Heart left ventricle (tissue), 16 donors: ENCODE measurements around the gene DYNC1I2. TPM values are rescaled to one million over a fixed set of nuclear protein-coding genes. Genes with fewer than 3 reads are reported as not detected.

Source experiments
- ATAC-seq, 4 donors: fragments of 200-7000 bp; cut with Tn5 transposase; one replicate each; pipeline ENCODE4 v1.9.1; 2020 to 2022; ENCODE audit warnings: moderate library complexity in 4 of 4, mild to moderate bottlenecking in 3 of 4, moderate number of reproducible peaks in 1 of 4
- DNase-seq, 5 donors: peaks; one replicate each; pipeline ENCODE4 v3.0.0-alpha.2; 2020
- H3K27ac ChIP-seq, 12 donors: fragments of 200-600 bp; sonication (generic) in 4 of 12; one replicate each; pipeline versions ENCODE4 v1.5.0 to v1.8.0; 2016 to 2022; ENCODE audit warnings: mild to moderate bottlenecking in 2 of 12
- H3K27me3 ChIP-seq, 9 donors: fragments of 200-600 bp; sonication (generic) in 2 of 9; one replicate each; pipeline versions ENCODE4 v1.5.1 to v1.8.0; 2016 to 2022; ENCODE audit warnings: mild to moderate bottlenecking in 3 of 9
- H3K36me3 ChIP-seq, 9 donors: fragments of 200-600 bp; sonication (generic) in 2 of 9; one replicate each; pipeline versions ENCODE4 v1.5.0 to v1.8.0; 2018 to 2022; ENCODE audit warnings: mild to moderate bottlenecking in 2 of 9
- H3K4me1 ChIP-seq, 12 donors: fragments of 200-600 bp; sonication (generic) in 4 of 12; one replicate each; pipeline versions ENCODE4 v1.5.0 to v1.8.0; 2016 to 2022; ENCODE audit warnings: mild to moderate bottlenecking in 3 of 12
- H3K4me3 ChIP-seq, 12 donors: fragments of 200-600 bp; sonication (generic) in 4 of 12; one replicate each; pipeline versions ENCODE4 v1.5.0 to v1.8.0; 2017 to 2022; ENCODE audit warnings: mild to moderate bottlenecking in 9 of 12, moderate library complexity in 4 of 12
- H3K9me3 ChIP-seq, 12 donors: fragments of 200-600 bp; sonication (generic) in 4 of 12; one replicate each; pipeline versions ENCODE4 v1.5.0 to v1.8.0; 2016 to 2022; ENCODE audit warnings: mild to moderate bottlenecking in 1 of 12
- POLR2A ChIP-seq, 2 donors: fragments of 450-650 bp; IDR thresholded peaks; one replicate each; pipeline ENCODE4 v1.6.1; 2017; ENCODE audit warnings: antibody characterized with exemption in 2 of 2, mild to moderate bottlenecking in 2 of 2, moderate library complexity in 2 of 2
- WGBS, 4 donors: extraction: QIAGEN DNeasy Blood & Tissue Kit in 2 of 4; methylation state at CpG; one replicate each; pipeline versions ENCODE4 v1.1.5 to v1.1.7; 2013 to 2018; 5-methylcytosine and 5-hydroxymethylcytosine counted together
- intact Hi-C, 10 donors: fragments of 100-400 bp; cut with DNase I; formaldehyde crosslinking; loops; one replicate each; pipeline versions ENCODE4 v1.11.1 to v1.14.2; 2022
- polyA plus RNA-seq, 2 donors: library from polyadenylated mRNA; stranded (reverse); fragments of 200-250 nt; gene quantifications; one replicate each; pipeline ENCODE4 v1.2.3, GENCODE V29; 2013
- total RNA-seq, 9 donors: library from RNA; depleted of rRNA in 2 of 9; stranded (reverse); fragments of >200 nt in 2 of 9; fragmentation: NEBNext Ultra II Directional in 3 of 9; extraction: Animal tissue kit (Norgen Biotek cat#: 25700) in 3 of 9; gene quantifications; one replicate each; pipeline versions ENCODE4 v1.1.0 to v1.2.4, GENCODE V29; 2016 to 2023
- TF ChIP-seq, protein P1 (sequence below), 12 donors: fragments of 200-600 bp; sonication (generic) in 4 of 12; IDR thresholded peaks; one replicate each; pipeline versions ENCODE4 v1.5.0 to v1.8.0; 2018 to 2022; ENCODE audit warnings: antibody characterized with exemption in 12 of 12, mild to moderate bottlenecking in 5 of 12
- donor health status: ischemic (EF 13 %, LVEDD 7.1; RV severe dilation, severe dysfunction).
- donor health status: healthy with polysubstance abuse.
- donor health status: DM: no; HTN: yes; CAD: no.
- donor health status: DM: no; HTN: no; CAD: no.
- donor health status: ischemic (EF 25% LVEDD 6.9; RV normal size, moderate dysfunction).
- donor health status: ischemic (EF 25% LVEDD 5.7; RV mildly dilated, moderate dysfunction).
- donor health status: healthy.
- donor health status: DM: yes; HTN: yes; CAD: no.
- donor health status: ischemic (EF 35%, LVEDD 5.7; RV mildly dilated, moderate dysfunction).
- donor health status: nonischemic (EF 11% LVEDD 7.7; RV severe dilation, severe dysfunction).
- donor health status: DM: yes; HTN: yes; CAD: no.
- donor health status: PGD.
- donor health status: ischemic (EF 29% LVEDD 5.4; RV normal size, mild dysfunction).
- donor health status: nonischemic (EF 23%, LVEDD 6.1; RV moderate dilation, normal function).

DYNC1I2 gene
- total and polyA plus RNA-seq, 11 donors = 51.5 to 105 (median 74.0) TPM

DNA sequence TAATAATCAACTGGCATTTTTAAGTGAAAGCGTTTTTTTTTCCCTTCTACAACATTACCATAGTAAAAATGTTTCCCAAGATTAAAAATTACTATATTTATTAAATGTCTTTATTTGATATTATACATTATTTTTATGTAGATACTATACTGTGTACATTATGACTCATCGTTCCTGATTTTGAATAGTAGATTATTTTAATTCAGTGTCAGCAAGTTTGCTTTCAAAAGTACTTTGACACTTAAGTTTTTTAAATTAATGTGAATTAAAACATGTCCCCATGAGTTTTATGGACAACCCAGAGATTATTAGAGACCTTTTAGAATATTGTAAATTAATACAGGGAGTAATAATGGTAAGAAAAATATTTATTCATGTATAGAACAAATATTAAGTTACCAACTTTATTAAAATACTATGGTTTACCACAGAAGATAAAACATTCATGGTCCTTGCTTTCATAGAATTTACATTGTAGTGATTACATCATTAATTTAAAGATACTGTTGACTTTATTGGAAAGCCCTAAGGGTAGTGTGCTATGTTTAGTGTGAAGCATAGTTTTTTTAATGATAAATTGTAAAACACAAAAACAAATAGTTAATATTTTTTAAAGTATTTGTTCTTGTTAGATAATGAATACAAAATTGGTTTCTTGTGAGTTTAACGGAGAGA lies 21.9 kb downstream of the DYNC1I2 start:
- no peak for TF ChIP-seq POLR2A (IDR thresholded peaks at IDR 0.05)
- TF ChIP-seq, protein P1, sequence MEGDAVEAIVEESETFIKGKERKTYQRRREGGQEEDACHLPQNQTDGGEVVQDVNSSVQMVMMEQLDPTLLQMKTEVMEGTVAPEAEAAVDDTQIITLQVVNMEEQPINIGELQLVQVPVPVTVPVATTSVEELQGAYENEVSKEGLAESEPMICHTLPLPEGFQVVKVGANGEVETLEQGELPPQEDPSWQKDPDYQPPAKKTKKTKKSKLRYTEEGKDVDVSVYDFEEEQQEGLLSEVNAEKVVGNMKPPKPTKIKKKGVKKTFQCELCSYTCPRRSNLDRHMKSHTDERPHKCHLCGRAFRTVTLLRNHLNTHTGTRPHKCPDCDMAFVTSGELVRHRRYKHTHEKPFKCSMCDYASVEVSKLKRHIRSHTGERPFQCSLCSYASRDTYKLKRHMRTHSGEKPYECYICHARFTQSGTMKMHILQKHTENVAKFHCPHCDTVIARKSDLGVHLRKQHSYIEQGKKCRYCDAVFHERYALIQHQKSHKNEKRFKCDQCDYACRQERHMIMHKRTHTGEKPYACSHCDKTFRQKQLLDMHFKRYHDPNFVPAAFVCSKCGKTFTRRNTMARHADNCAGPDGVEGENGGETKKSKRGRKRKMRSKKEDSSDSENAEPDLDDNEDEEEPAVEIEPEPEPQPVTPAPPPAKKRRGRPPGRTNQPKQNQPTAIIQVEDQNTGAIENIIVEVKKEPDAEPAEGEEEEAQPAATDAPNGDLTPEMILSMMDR (IDR thresholded peaks at IDR 0.05) = no peak
- Histone ChIP-seq H3K9me3 (no peaks in the 10 kb centered on the region), H3K36me3 (peaks cover 0 to 34% (median 18%) of the 10 kb centered on the region in 9 donors), H3K27me3 (no peaks in the 10 kb centered on the region), H3K4me1 (peaks cover 0 to 32% (median 11%) of the 10 kb centered on the region in 12 donors), H3K27ac (no peak overlapping the region), H3K4me3 (no peak overlapping the region)
- no peak for DNase-seq
- 82 to 91% (median 87%) methylated on average over 3 of the region's 3 CpGs for WGBS, 4 donors
- intact Hi-C loops = loop anchor here in 5 of 10 donors (5.0 to 10.0 kb wide), 4 partner anchors 134 to 756 kb away; partner anchors contain the start of gene DLX2 (in 5 of the 5)
- no peak for ATAC-seq

DNA sequence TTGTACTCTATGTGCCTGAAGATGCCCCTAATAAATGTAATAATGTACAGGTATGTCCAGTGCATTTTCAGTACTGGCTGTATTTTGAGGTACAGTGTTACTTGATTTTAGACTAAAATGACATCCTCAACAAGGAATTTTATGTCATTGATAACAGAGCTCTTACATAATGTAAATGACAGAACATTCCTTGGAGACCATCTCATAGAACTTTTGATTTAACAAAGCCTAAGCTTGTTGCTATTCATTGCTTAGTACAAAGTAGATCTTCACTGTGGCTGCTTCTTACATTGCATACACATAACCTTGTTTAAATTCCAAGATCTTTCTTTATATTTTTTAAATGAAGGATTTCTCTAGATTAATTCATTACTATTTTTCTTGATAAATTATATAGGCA lies 24.1 kb downstream of the DYNC1I2 start:
- Histone ChIP-seq H3K9me3 (no peaks in the 10 kb centered on the region), H3K27me3 (no peaks in the 10 kb centered on the region), H3K36me3 (peaks cover 0 to 48% (median 29%) of the 10 kb centered on the region in 9 donors), H3K27ac (peak overlapping the region in 1 of 12 donors; percentile 14), H3K4me1 (peaks cover 0 to 18% (median 6%) of the 10 kb centered on the region in 12 donors), H3K4me3 (no peak overlapping the region)
- no peak for TF ChIP-seq POLR2A (IDR thresholded peaks at IDR 0.05)
- TF ChIP-seq, protein P1 (IDR thresholded peaks at IDR 0.05) = no peak
- DNase-seq (no peak), ATAC-seq (no peak)
- intact Hi-C loops = no loop called here

DNA sequence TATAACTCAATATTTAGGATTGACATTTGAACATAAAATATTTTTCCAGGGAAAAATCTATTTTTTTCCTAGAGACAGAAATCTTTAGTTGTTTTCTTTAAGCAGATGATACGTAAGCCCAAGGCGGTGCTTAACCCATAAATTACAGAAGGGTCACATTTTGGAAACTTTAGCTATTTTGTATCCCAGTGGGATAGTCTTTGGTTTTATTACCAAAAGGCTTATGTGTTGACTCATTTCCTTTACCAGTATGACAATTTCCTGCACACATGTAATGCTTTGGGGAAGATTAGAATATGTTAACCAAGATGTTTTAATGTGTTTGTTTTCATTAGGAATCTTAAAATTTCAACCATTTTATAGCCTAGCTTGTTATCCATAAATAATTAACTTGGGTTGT lies 24.8 kb downstream of the DYNC1I2 start:
- 43 to 65% (median 51%) methylated on average over 2 of the region's 2 CpGs for WGBS, 4 donors
- intact Hi-C loops = no loop called here
- Histone ChIP-seq H3K27me3 (no peaks in the 10 kb centered on the region), H3K4me3 (no peak overlapping the region), H3K4me1 (peaks cover 0 to 16% (median 5%) of the 10 kb centered on the region in 12 donors), H3K9me3 (no peaks in the 10 kb centered on the region), H3K36me3 (peaks cover 0 to 54% (median 36%) of the 10 kb centered on the region in 9 donors), H3K27ac (peak overlapping the region in 1 of 12 donors; percentile 24)
- ATAC-seq (peak in 2 of 4 donors; percentile 42 to 53), DNase-seq (no peak)
- TF ChIP-seq POLR2A (IDR thresholded peaks at IDR 0.05) = no peak
- TF ChIP-seq, protein P1 (IDR thresholded peaks at IDR 0.05) = no peak

DNA sequence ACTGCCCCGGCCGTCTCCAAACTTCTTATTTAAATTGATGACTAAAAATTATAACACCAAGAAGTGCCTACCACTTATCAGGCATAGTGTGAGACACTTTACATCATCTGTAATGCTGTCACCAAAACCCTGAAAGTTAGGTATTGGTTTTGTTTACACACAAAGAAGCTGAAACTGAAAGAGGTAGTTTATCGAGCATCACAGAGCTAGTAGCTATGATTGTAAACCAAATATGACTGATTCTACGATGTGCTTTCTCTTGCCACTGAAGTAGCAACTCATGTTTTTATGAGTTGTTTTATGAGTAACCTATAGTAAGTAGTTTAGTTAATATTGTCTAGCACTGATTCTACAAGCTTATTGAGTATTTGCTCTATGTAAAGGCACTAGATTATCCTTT lies 31.5 kb downstream of the DYNC1I2 start:
- Histone ChIP-seq H3K27ac (no peak overlapping the region), H3K36me3 (peaks cover 0 to 84% (median 67%) of the 10 kb centered on the region in 9 donors), H3K9me3 (no peaks in the 10 kb centered on the region), H3K27me3 (no peaks in the 10 kb centered on the region), H3K4me1 (no peaks in the 10 kb centered on the region), H3K4me3 (no peak overlapping the region)
- intact Hi-C loops = no loop called here
- WGBS, 4 donors = 97 to 99% (median 99%) methylated on average over 4 of the region's 4 CpGs
- no peak for TF ChIP-seq POLR2A (IDR thresholded peaks at IDR 0.05)
- TF ChIP-seq, protein P1 (IDR thresholded peaks at IDR 0.05) = no peak
- ATAC-seq (no peak), DNase-seq (no peak)
